ENCODE data around the gene ARRB1.

DNA sequence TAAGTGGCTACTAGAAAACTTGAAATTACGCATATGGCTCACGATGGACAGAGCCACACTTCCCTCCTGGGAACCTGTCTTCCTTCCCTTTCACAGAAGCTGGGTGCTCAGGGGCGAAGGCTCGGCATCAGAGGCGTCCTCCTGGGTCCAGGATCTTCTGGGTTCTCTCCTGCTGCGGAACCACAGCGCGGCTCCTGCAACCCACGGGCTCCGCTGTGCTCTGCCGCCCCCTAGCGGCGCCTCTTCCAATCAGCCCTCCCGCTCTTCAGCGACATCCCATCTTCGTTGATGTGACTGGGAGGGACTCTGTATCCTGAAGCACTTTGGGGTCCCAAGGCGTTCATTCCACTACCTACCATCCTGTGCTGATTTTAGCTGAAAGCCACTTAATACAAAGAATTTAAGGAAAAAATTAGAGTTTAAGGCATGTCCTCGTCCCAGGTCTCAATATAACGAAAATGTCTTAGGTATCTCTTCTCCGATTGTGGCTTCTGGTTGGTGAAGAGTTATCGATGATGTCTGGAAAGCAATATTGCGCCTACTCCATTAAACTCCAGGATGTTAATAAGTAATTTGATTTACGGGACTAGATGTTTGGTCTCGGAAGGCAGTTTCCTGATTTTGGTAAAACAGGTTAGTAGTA, 33.1 kb upstream of the ARRB1 start:
- no peak for TF ChIP-seq POLR2A (IDR thresholded peaks at IDR 0.05)
- TF ChIP-seq, protein P1, sequence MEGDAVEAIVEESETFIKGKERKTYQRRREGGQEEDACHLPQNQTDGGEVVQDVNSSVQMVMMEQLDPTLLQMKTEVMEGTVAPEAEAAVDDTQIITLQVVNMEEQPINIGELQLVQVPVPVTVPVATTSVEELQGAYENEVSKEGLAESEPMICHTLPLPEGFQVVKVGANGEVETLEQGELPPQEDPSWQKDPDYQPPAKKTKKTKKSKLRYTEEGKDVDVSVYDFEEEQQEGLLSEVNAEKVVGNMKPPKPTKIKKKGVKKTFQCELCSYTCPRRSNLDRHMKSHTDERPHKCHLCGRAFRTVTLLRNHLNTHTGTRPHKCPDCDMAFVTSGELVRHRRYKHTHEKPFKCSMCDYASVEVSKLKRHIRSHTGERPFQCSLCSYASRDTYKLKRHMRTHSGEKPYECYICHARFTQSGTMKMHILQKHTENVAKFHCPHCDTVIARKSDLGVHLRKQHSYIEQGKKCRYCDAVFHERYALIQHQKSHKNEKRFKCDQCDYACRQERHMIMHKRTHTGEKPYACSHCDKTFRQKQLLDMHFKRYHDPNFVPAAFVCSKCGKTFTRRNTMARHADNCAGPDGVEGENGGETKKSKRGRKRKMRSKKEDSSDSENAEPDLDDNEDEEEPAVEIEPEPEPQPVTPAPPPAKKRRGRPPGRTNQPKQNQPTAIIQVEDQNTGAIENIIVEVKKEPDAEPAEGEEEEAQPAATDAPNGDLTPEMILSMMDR (IDR thresholded peaks at IDR 0.05): peak; percentile 92 to 99 (median 96)
